Fibroblast of lung (primary cell): ENCODE data around the gene REC114.

ENCODE experiments used
- CTCF ChIP-seq, 2 donors: IDR thresholded peaks in 1 of 2; conservative IDR thresholded peaks in 1 of 2; 1 replicate in 1 of 2; 2 replicates in 1 of 2; pipeline ENCODE4 v1.5.1; 2011 to 2012; ENCODE audit warnings: low read length in 2 of 2, control low read depth in 1 of 2, inconsistent platforms in 1 of 2, low read depth in 1 of 2, mild to moderate bottlenecking in 1 of 2
- EZH2 ChIP-seq: IDR thresholded peaks from 2 replicates; pipeline ENCODE4 v1.5.1; 2012; ENCODE audit warnings: low read length, control low read depth, mild to moderate bottlenecking; ENCODE audit errors: missing control alignments

GRCh38 chr15:73457334-73457733 lies 14.4 kb downstream of the REC114 start:
- no peak for TF ChIP-seq EZH2
- no peak for TF ChIP-seq CTCF (conservative IDR thresholded peaks at IDR 0.05 in 1 of 2, IDR thresholded peaks at IDR 0.05 in 1 of 2; ENCODE audit: low read depth in 1 of 2, low read length in 2 of 2)
